GM23338 (cell line): ENCODE measurements around the gene DAPK1.

Experiments used
- NANOG ChIP-seq: IDR thresholded peaks from 2 replicates; pipeline ENCODE4 v1.6.1; 2016; ENCODE audit warnings: antibody characterized with exemption, borderline replicate concordance
- ZNF331 ChIP-seq: fragments of 250-450 bp; sonication (Bioruptor Pico); IDR thresholded peaks from 2 replicates; pipeline ENCODE4 v1.5.0; 2020; ENCODE audit warnings: low read depth, mild to moderate bottlenecking, moderate library complexity
- TF ChIP-seq, protein P1 (sequence below), 2 experiments: fragments of 200-600 bp in 1 of 2; sonication (generic) in 1 of 2; conservative IDR thresholded peaks; 2 replicates each; pipeline versions ENCODE4 v1.5.1 to v1.6.1; 2016 to 2017; ENCODE audit warnings: antibody characterized with exemption in 2 of 2, low read depth in 2 of 2, mild to moderate bottlenecking in 2 of 2, moderate library complexity in 1 of 2
- TF ChIP-seq, protein P2 (sequence below): IDR thresholded peaks from one replicate; pipeline ENCODE4 v1.6.1; 2018; ENCODE audit warnings: antibody characterized with exemption; ENCODE audit not compliant: unreplicated experiment

DNA sequence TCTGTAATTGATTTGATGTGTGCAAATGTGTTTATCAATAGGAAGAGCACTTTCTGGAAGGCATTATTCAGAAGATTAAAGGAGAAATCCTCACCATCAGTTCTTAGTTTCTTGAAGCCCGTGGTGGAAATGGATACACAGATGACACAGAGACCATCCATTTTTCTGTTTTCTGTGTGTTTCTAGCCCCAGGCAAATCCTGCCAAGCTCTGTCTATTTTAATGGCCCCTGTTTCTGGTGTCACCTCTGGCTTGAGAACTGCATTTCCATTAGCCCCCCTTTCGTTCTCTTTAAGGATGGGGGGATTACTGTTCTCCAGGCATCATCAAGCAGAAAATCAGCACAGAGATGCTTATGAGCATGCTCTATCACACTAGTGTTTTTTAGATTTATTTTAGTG lies 37.3 kb downstream of the DAPK1 start:
- TF ChIP-seq, protein P1, sequence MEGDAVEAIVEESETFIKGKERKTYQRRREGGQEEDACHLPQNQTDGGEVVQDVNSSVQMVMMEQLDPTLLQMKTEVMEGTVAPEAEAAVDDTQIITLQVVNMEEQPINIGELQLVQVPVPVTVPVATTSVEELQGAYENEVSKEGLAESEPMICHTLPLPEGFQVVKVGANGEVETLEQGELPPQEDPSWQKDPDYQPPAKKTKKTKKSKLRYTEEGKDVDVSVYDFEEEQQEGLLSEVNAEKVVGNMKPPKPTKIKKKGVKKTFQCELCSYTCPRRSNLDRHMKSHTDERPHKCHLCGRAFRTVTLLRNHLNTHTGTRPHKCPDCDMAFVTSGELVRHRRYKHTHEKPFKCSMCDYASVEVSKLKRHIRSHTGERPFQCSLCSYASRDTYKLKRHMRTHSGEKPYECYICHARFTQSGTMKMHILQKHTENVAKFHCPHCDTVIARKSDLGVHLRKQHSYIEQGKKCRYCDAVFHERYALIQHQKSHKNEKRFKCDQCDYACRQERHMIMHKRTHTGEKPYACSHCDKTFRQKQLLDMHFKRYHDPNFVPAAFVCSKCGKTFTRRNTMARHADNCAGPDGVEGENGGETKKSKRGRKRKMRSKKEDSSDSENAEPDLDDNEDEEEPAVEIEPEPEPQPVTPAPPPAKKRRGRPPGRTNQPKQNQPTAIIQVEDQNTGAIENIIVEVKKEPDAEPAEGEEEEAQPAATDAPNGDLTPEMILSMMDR (conservative IDR thresholded peaks at IDR 0.05; ENCODE audit: low read depth in 2 of 2), result no peak
- TF ChIP-seq ZNF331 (CRISPR knock-in tag) (no peak), NANOG (no peak)
- TF ChIP-seq, protein P2, sequence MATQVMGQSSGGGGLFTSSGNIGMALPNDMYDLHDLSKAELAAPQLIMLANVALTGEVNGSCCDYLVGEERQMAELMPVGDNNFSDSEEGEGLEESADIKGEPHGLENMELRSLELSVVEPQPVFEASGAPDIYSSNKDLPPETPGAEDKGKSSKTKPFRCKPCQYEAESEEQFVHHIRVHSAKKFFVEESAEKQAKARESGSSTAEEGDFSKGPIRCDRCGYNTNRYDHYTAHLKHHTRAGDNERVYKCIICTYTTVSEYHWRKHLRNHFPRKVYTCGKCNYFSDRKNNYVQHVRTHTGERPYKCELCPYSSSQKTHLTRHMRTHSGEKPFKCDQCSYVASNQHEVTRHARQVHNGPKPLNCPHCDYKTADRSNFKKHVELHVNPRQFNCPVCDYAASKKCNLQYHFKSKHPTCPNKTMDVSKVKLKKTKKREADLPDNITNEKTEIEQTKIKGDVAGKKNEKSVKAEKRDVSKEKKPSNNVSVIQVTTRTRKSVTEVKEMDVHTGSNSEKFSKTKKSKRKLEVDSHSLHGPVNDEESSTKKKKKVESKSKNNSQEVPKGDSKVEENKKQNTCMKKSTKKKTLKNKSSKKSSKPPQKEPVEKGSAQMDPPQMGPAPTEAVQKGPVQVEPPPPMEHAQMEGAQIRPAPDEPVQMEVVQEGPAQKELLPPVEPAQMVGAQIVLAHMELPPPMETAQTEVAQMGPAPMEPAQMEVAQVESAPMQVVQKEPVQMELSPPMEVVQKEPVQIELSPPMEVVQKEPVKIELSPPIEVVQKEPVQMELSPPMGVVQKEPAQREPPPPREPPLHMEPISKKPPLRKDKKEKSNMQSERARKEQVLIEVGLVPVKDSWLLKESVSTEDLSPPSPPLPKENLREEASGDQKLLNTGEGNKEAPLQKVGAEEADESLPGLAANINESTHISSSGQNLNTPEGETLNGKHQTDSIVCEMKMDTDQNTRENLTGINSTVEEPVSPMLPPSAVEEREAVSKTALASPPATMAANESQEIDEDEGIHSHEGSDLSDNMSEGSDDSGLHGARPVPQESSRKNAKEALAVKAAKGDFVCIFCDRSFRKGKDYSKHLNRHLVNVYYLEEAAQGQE, result no peak
